ENCODE data around the gene HMGB2.

DNA sequence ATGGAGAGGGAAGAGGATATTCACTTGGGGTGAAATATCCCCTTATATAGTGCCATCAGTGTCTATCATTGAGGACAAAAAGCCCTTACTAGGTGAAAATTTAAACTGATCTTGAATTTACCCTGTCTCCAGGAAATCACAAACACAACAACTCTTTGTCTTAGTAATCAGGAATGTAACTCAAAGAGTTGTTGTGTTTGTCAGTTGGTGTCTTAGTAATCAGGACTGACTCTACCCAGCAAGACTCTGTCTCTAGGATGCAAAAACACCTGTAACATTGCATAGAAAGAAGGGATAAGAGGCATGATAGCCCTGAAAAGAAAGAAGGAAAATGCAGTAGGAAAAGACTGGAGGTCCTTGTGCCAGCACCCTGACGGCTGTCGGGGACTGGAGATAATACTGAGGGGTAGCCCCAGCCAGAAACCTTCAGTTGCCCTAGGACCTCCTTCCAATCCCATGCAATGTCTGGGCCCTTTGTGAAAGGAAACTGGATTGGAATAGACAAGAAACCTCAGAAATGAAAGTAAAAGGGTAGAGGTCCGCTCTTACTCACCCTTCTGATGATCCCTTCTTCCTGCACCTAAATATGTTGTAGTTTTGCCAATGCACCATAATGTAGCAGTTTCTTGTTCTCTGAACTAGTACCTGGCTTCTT lies 45.3 kb downstream of the HMGB2 start:
- TF ChIP-seq REST (IDR thresholded peaks at IDR 0.05; ENCODE audit: insufficient read depth in 1 of 2, low read depth in 2 of 2, low read length in 2 of 2): no peak
- TF ChIP-seq POLR2AphosphoS5 (IDR thresholded peaks at IDR 0.05; ENCODE audit: low read depth, low read length): no peak
- TF ChIP-seq TAF1 (IDR thresholded peaks at IDR 0.05; ENCODE audit: borderline replicate concordance, insufficient read depth, low read length): no peak

Measured in PFSK-1 (cell line).